Astrocyte (in vitro differentiated cells and primary cell): ENCODE measurements around the gene OXNAD1. TPM values are rescaled to one million over a fixed set of nuclear protein-coding genes. Genes with fewer than 3 reads are reported as not detected.

ENCODE experiments used
- DNase-seq: peaks from one replicate; pipeline ENCODE4 v3.0.0-alpha.2; 2010; ENCODE audit warnings: low read depth
- FAIRE-seq: peaks from 2 replicates; lab custom pipeline; 2011; peaks lifted over from hg19 to GRCh38; lab: Jason Lieb, UNC
- H2AFZ ChIP-seq: 2 replicates; pipeline ENCODE4 v1.6.0; 2012; ENCODE audit warnings: low read depth, low read length, inconsistent platforms
- H3K27ac ChIP-seq: 2 replicates; pipeline ENCODE4 v1.5.1; 2011; ENCODE audit warnings: low read depth, low read length, inconsistent platforms
- H3K27me3 ChIP-seq: 2 replicates; pipeline ENCODE4 v1.6.0; 2011; ENCODE audit warnings: low read length, inconsistent platforms; ENCODE audit not compliant: insufficient read depth
- H3K36me3 ChIP-seq: 2 replicates; pipeline ENCODE4 v1.5.1; 2011; ENCODE audit warnings: low read length, inconsistent platforms; ENCODE audit not compliant: insufficient read depth
- H3K4me1 ChIP-seq: 2 replicates; pipeline ENCODE4 v1.5.1; 2011; ENCODE audit warnings: low read length, inconsistent platforms; ENCODE audit not compliant: insufficient read depth
- H3K4me2 ChIP-seq: 2 replicates; pipeline ENCODE4 v1.6.0; 2012; ENCODE audit warnings: low read length, inconsistent platforms
- H3K4me3 ChIP-seq: 2 replicates; pipeline ENCODE4 v1.5.1; 2011; ENCODE audit warnings: low read depth, mild to moderate bottlenecking, low read length, inconsistent platforms; ENCODE audit not compliant: insufficient read depth
- H3K79me2 ChIP-seq: 2 replicates; pipeline ENCODE4 v1.6.0; 2012; ENCODE audit warnings: mild to moderate bottlenecking, low read length, inconsistent platforms; ENCODE audit not compliant: insufficient read depth
- H3K9ac ChIP-seq: 2 replicates; pipeline ENCODE4 v1.6.0; 2012; ENCODE audit warnings: mild to moderate bottlenecking, low read length, inconsistent platforms
- H3K9me3 ChIP-seq: 2 replicates; pipeline ENCODE4 v1.5.1; 2012; ENCODE audit warnings: low read depth, mild to moderate bottlenecking, low read length, inconsistent platforms; ENCODE audit not compliant: insufficient read depth
- H4K20me1 ChIP-seq: 2 replicates; pipeline ENCODE4 v1.6.0; 2012; ENCODE audit warnings: low read length, inconsistent platforms; ENCODE audit not compliant: insufficient read depth
- H3K27ac Mint-ChIP-seq: one replicate; pipeline ENCODE4 v1.8.0; 2021; ENCODE audit warnings: mild to moderate bottlenecking, mixed read lengths; ENCODE audit not compliant: unreplicated experiment
- H3K27me3 Mint-ChIP-seq: one replicate; pipeline ENCODE4 v1.8.0; 2021; ENCODE audit warnings: low read depth, mixed read lengths; ENCODE audit not compliant: unreplicated experiment
- H3K36me3 Mint-ChIP-seq: one replicate; pipeline ENCODE4 v1.8.0; 2021; ENCODE audit warnings: low read depth, mixed read lengths; ENCODE audit not compliant: unreplicated experiment
- H3K4me1 Mint-ChIP-seq: one replicate; pipeline ENCODE4 v1.8.0; 2021; ENCODE audit warnings: low read depth, mixed read lengths; ENCODE audit not compliant: unreplicated experiment
- H3K4me3 Mint-ChIP-seq: one replicate; pipeline ENCODE4 v1.8.0; 2021; ENCODE audit warnings: mild to moderate bottlenecking, moderate library complexity, mixed read lengths; ENCODE audit not compliant: unreplicated experiment
- H3K9me3 Mint-ChIP-seq: one replicate; pipeline ENCODE4 v1.8.0; 2021; ENCODE audit warnings: mild to moderate bottlenecking, mixed read lengths; ENCODE audit not compliant: unreplicated experiment
- EZH2 ChIP-seq: IDR thresholded peaks from 2 replicates; pipeline ENCODE4 v1.6.1; 2012; ENCODE audit warnings: mild to moderate bottlenecking, low read length, inconsistent platforms; ENCODE audit not compliant: insufficient read depth
- total RNA-seq: library from RNA; stranded (reverse); gene quantifications from 2 replicates; pipeline ENCODE4 v1.2.1, GENCODE V29; 2021
- TF ChIP-seq, protein P1 (sequence below): IDR thresholded peaks from 2 replicates; pipeline ENCODE4 v1.5.1; 2011; ENCODE audit warnings: low read depth, mild to moderate bottlenecking, inconsistent platforms, low read length, moderate library complexity; ENCODE audit not compliant: insufficient read depth

Gene OXNAD1
- total RNA-seq, 1 donor from 2014 or later: 10.5 TPM

DNA sequence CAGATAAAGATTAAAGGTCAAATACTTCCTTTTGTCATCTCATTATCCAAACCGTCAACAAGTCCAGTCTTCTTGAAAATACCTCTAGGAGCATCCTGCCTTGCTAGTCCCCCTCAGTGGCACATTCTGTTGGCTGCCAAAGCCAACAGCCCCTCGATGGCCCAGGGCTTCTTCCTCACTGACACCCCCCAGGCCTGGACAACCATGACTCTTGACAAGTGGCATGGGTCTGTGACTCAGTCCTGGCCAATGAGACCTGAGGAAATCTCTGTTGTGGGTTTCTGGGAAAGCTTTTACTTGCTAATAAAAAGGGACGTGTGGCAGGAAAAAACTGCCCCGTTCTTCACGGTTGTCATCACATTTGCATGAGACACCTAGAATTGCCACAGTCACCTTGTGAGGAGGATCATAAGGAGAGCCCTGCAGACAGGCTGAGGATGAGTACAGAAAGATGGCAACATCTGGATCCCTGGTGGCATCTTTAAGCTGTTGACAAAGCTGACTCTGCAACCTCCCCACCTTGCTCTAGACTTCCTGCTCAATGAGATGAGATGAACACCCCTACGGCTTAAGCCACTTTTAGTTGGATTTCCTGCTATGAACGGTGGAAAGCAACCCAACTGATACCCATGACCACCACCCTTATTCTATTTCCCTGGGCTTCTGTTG lies 81.5 kb downstream of the OXNAD1 start:
- no peak for FAIRE-seq
- Mint-ChIP-seq H3K4me3 (no peak overlapping the region), H3K4me1 (peaks cover 11% of the 10 kb centered on the region), H3K9me3 (no peaks in the 10 kb centered on the region), H3K27ac (no peak overlapping the region), H3K36me3 (peaks cover 36% of the 10 kb centered on the region), H3K27me3 (no peaks in the 10 kb centered on the region)
- no peak for TF ChIP-seq EZH2
- TF ChIP-seq, protein P1, sequence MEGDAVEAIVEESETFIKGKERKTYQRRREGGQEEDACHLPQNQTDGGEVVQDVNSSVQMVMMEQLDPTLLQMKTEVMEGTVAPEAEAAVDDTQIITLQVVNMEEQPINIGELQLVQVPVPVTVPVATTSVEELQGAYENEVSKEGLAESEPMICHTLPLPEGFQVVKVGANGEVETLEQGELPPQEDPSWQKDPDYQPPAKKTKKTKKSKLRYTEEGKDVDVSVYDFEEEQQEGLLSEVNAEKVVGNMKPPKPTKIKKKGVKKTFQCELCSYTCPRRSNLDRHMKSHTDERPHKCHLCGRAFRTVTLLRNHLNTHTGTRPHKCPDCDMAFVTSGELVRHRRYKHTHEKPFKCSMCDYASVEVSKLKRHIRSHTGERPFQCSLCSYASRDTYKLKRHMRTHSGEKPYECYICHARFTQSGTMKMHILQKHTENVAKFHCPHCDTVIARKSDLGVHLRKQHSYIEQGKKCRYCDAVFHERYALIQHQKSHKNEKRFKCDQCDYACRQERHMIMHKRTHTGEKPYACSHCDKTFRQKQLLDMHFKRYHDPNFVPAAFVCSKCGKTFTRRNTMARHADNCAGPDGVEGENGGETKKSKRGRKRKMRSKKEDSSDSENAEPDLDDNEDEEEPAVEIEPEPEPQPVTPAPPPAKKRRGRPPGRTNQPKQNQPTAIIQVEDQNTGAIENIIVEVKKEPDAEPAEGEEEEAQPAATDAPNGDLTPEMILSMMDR: no peak
- Histone ChIP-seq H3K27me3 (no peaks in the 10 kb centered on the region), H3K4me2 (no peak overlapping the region), H3K9me3 (no peaks in the 10 kb centered on the region), H3K79me2 (no peaks in the 10 kb centered on the region), H2AFZ (no peak overlapping the region), H3K9ac (no peak overlapping the region), H4K20me1 (no peaks in the 10 kb centered on the region), H3K27ac (no peak overlapping the region), H3K4me1 (peaks cover 16% of the 10 kb centered on the region), H3K4me3 (no peak overlapping the region), H3K36me3 (peaks cover 9% of the 10 kb centered on the region)
- no peak for DNase-seq

DNA sequence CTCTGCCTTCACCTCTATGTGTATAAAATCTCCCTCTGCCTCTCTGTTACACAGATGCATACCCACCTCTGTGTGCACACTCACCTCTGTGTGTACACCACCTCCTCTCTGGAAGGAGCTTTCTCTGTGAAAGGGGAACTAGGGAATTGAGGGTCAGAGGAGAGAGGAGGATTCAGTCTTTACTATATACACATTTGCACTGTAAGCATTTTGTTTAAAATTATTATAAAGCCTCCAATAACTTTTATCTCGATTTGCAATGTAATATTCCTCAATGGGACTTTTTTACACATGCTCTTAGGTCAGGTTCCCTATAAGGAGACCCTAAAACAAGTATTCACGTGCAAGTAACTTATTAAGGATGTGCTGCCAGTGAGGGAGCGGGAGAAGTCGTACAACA lies 82.5 kb downstream of the OXNAD1 start:
- no peak overlapping the region for H3K27ac ChIP-seq
- no peak overlapping the region for H3K4me3 Mint-ChIP-seq
- no peaks in the 10 kb centered on the region for H3K9me3 Mint-ChIP-seq
- H3K4me3 ChIP-seq: no peak overlapping the region
- no peaks in the 10 kb centered on the region for H3K27me3 Mint-ChIP-seq
- H3K36me3 Mint-ChIP-seq: peaks cover 36% of the 10 kb centered on the region
- peaks cover 11% of the 10 kb centered on the region for H3K4me1 Mint-ChIP-seq
- no peaks in the 10 kb centered on the region for H3K79me2 ChIP-seq
- H3K4me1 ChIP-seq: peaks cover 16% of the 10 kb centered on the region
- no peaks in the 10 kb centered on the region for H3K9me3 ChIP-seq
- FAIRE-seq: no peak
- H4K20me1 ChIP-seq: no peaks in the 10 kb centered on the region
- H3K36me3 ChIP-seq: peaks cover 9% of the 10 kb centered on the region
- DNase-seq: no peak
- H3K9ac ChIP-seq: no peak overlapping the region
- no peak overlapping the region for H3K4me2 ChIP-seq
- no peaks in the 10 kb centered on the region for H3K27me3 ChIP-seq
- H2AFZ ChIP-seq: no peak overlapping the region
- no peak overlapping the region for H3K27ac Mint-ChIP-seq
- TF ChIP-seq EZH2: no peak
- TF ChIP-seq, protein P1: no peak

DNA sequence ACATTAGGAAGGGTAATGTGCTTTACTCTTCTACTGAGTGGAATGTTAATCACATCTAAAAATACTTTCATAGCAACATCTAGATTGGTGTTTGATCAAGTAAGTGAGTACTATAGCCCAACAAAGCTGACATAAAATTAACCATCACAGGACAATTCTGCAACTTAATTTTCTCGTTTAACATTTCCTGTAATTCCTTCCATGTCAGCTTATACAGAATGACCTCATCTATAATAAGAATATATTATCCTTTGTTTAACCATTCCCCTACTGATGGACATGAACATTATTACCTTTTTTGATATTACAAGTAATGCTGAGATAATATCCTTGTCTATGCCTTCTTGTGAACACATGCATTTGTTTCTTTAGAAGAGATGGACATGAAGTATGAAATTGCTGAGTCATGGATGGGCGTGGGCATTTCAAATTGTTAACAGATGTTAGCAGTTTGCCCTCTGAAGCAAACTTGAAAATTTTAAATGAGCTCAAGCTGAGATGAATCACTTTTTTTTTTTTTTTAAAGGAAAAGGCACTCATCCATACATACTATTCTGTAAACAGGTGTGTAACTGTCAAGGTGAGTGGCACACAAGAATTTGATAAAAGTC lies 85.1 kb downstream of the OXNAD1 start:
- H3K4me3 Mint-ChIP-seq: no peak overlapping the region

More for the DNA sequence above, 85.1 kb downstream of the OXNAD1 start:
- H3K9me3 Mint-ChIP-seq: no peaks in the 10 kb centered on the region
- Histone ChIP-seq H3K9ac (no peak overlapping the region), H3K27me3 (no peaks in the 10 kb centered on the region), H3K4me1 (peaks cover 16% of the 10 kb centered on the region), H2AFZ (no peak overlapping the region), H3K4me2 (peak overlapping the region; percentile 38), H3K4me3 (no peak overlapping the region), H3K9me3 (no peaks in the 10 kb centered on the region), H3K36me3 (peaks cover 9% of the 10 kb centered on the region), H3K27ac (peak overlapping the region; percentile 27), H4K20me1 (no peaks in the 10 kb centered on the region), H3K79me2 (no peaks in the 10 kb centered on the region)
- no peak for TF ChIP-seq EZH2
- TF ChIP-seq, protein P1: no peak
- no peaks in the 10 kb centered on the region for H3K27me3 Mint-ChIP-seq
- H3K36me3 Mint-ChIP-seq: peaks cover 28% of the 10 kb centered on the region
- FAIRE-seq (peak; percentile 88), DNase-seq (peak; percentile 71)
- peaks cover 17% of the 10 kb centered on the region for H3K4me1 Mint-ChIP-seq
- no peak overlapping the region for H3K27ac Mint-ChIP-seq
